Endometrial microvascular endothelial cells (primary cell): ENCODE results near the gene ANKRD10. TPM values are rescaled to one million over a fixed set of nuclear protein-coding genes. Genes with fewer than 3 reads are reported as not detected.

ENCODE experiments used
- in situ Hi-C: cut with HindIII; loops from 2 replicates; pipeline ENCODE4 v1.10.0; 2017; ENCODE audit warnings: low sequenced_read_pairs, low pct_unique_long_range_greater_than_20kb; ENCODE audit errors: inconsistent ontology term
- total RNA-seq: library from RNA; depleted of rRNA; stranded (reverse); fragments of >200 nt; gene quantifications from one replicate; pipeline ENCODE4 v1.2.3, GENCODE V29; 2015; ENCODE audit errors: inconsistent ontology term

Gene ANKRD10
- total RNA-seq, 1 donor from 2014 or later, result 22.5 TPM

- in situ Hi-C loops, result no loop called here
Measured at GRCh38 chr13:110872768-110873638, 41.9 kb downstream of the ANKRD10 start.

- in situ Hi-C loops, result no loop called here
Measured at GRCh38 chr13:110872034-110872767, 42.7 kb downstream of the ANKRD10 start.

- in situ Hi-C loops, result no loop called here
Measured at GRCh38 chr13:110869805-110870706, 44.8 kb downstream of the ANKRD10 start.

- in situ Hi-C loops, result no loop called here
Measured at GRCh38 chr13:110869231-110869804, 45.6 kb downstream of the ANKRD10 start.

GRCh38 chr13:110868720-110869119 is 46.1 kb downstream of the ANKRD10 start:
- in situ Hi-C loops, result no loop called here

- in situ Hi-C loops, result no loop called here
Measured at GRCh38 chr13:110867380-110867779, 47.5 kb downstream of the ANKRD10 start.

GRCh38 chr13:110866491-110867170 is 48.2 kb downstream of the ANKRD10 start:
- in situ Hi-C loops, result no loop called here

- in situ Hi-C loops, result no loop called here
Measured at GRCh38 chr13:110863685-110864084, 51.2 kb downstream of the ANKRD10 start.

GRCh38 chr13:110860983-110861382 is 53.9 kb downstream of the ANKRD10 start:
- in situ Hi-C loops, result no loop called here

GRCh38 chr13:110856942-110857835 is 57.7 kb downstream of the ANKRD10 start:
- in situ Hi-C loops, result no loop called here

GRCh38 chr13:110855363-110855762 is 59.5 kb downstream of the ANKRD10 start:
- in situ Hi-C loops, result no loop called here

GRCh38 chr13:110854866-110855265 is 60.0 kb downstream of the ANKRD10 start:
- in situ Hi-C loops, result no loop called here

GRCh38 chr13:110853235-110853721 is 61.6 kb downstream of the ANKRD10 start:
- in situ Hi-C loops, result no loop called here

- in situ Hi-C loops, result no loop called here
Measured at GRCh38 chr13:110850840-110851239, 64.0 kb downstream of the ANKRD10 start.

- in situ Hi-C loops, result no loop called here
Measured at GRCh38 chr13:110850006-110850405, 64.9 kb downstream of the ANKRD10 start.

- in situ Hi-C loops, result no loop called here
Measured at GRCh38 chr13:110845520-110845919, 69.3 kb downstream of the ANKRD10 start.

- in situ Hi-C loops, result no loop called here
Measured at GRCh38 chr13:110841846-110842245, 73.0 kb downstream of the ANKRD10 start.
